ENCODE measurements around the gene ACP2. TPM values are rescaled to one million over a fixed set of nuclear protein-coding genes. Genes with fewer than 3 reads are reported as not detected.

ACP2 gene
- total and polyA plus RNA-seq, 9 donors: 15.6 to 31.8 (median 28.2) TPM

DNA sequence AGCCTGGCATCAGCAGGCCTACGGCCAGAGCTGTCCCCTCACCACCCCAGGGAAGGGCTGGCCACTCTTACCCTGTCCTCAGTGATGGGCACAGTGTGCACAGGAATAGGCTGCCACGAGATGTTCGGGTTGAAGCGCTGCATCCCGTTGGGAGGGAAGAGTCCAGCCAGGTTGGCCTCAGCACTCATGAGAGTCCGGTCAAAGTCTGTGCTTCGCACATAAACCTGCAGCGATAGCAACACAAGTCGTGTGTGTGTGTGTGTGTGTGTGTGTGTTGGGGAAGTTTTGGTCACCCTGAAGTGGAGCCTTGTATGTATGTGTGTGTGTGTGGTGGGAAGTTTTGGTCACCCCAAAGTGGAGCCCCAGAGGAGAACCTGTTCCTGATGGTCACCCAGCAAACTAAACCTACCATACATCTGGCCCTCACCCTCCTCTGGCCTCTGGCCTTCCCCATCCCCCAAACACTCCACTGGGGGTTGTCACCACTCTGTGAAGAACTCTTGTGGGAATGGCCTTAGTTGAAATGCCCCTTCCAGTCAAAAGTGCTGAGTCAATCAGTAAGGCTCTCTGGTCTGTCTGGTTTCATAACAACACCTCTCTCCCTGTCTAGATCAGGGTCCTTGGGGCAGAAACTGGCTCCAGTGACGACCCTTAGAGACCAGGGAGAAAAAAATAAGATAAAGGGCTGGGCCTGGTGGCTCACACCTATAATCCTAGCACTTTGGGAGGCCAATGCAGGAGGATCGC is 2.8 kb downstream of the ACP2 start:
- no peak overlapping the region for H3K4me3 ChIP-seq (ENCODE audit: low read length)
- peaks cover 16% of the 10 kb centered on the region for H3K4me1 ChIP-seq (ENCODE audit: control insufficient read depth, insufficient read depth, low read length)
- WGBS (ENCODE audit: insufficient coverage): 94% methylated on average over 9 of the region's 11 CpGs
- H3K27me3 ChIP-seq (ENCODE audit: control insufficient read depth, insufficient read depth, low read length): no peaks in the 10 kb centered on the region
- no peaks in the 10 kb centered on the region for H3K9me3 ChIP-seq (replicated peaks; ENCODE audit: control insufficient read depth, low read depth, low read length)
- no peak overlapping the region for H3K27ac ChIP-seq (ENCODE audit: low read length)
- peaks cover 60% of the 10 kb centered on the region for H3K36me3 ChIP-seq (ENCODE audit: control insufficient read depth, insufficient read depth, low read length)
- no peak for DNase-seq

- Histone ChIP-seq H3K9me3 (replicated peaks; ENCODE audit: control insufficient read depth, low read depth, low read length) (no peaks in the 10 kb centered on the region), H3K36me3 (ENCODE audit: control insufficient read depth, insufficient read depth, low read length) (peaks cover 68% of the 10 kb centered on the region), H3K27ac (ENCODE audit: low read length) (no peak overlapping the region), H3K27me3 (ENCODE audit: control insufficient read depth, insufficient read depth, low read length) (no peaks in the 10 kb centered on the region), H3K4me3 (ENCODE audit: low read length) (no peak overlapping the region), H3K4me1 (ENCODE audit: control insufficient read depth, insufficient read depth, low read length) (peaks cover 16% of the 10 kb centered on the region)
- WGBS (ENCODE audit: insufficient coverage): 88% methylated on average over 19 of the region's 23 CpGs
- DNase-seq: peak; percentile 58
These were observed 3.9 kb downstream of the ACP2 start for GRCh38 chr11:47244448-47245350.

DNA sequence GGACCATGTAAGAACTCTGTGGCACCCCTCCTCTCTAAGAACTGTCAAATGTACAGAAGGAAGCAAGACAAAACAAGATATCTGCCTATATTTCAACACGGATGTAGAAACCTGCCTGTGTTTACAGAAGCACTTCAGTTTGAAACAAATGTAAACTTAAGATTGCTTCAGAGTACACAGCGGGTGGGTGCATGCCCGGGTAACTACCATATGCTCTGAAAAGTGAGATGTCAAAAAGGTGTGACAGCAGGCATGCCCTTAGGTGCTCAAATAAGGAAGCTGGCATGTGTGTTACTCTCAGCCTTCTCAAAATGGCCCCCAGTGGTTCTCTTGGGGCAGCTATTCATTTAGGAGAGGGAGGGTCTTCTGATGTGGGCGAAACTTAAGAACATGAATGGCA is 5.2 kb downstream of the ACP2 start:
- DNase-seq: no peak
- peaks cover 11% of the 10 kb centered on the region for H3K4me1 ChIP-seq (ENCODE audit: control insufficient read depth, insufficient read depth, low read length)
- WGBS (ENCODE audit: insufficient coverage): 87% methylated on average over 3 of the region's 4 CpGs
- peaks cover 80% of the 10 kb centered on the region for H3K36me3 ChIP-seq (ENCODE audit: control insufficient read depth, insufficient read depth, low read length)
- no peaks in the 10 kb centered on the region for H3K9me3 ChIP-seq (replicated peaks; ENCODE audit: control insufficient read depth, low read depth, low read length)
- no peaks in the 10 kb centered on the region for H3K27me3 ChIP-seq (ENCODE audit: control insufficient read depth, insufficient read depth, low read length)
- no peak overlapping the region for H3K27ac ChIP-seq (ENCODE audit: low read length)
- H3K4me3 ChIP-seq (ENCODE audit: low read length): no peak overlapping the region

DNA sequence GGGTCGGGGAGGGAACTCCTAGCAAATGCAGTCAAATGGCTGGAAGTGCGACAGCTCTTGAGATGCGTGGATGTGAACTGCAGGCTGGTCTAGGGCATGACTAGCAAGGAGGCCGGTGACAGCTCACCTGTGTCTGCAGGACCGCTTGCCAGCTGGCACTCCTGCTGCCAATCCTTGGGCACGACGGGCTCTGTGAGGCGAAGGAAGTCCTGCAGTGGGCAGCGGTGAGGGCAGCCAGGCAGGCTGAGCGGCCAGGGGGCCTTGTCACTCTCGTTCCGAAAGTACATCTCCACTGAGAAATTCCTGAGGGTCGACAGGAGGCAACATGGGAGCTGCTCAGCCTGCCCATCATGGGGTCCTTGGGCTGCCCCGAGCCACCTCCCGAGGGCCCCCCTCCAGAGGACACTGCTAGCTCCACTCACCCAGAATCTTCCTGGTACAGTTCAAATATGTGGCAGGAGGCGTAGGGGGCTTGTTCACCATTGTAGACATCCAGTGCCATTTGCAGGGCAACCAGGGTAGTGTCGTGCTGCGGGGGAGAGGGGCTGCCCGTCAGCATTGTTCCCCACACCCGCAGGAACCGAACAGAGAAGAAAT is 5.9 kb downstream of the ACP2 start:
- 92% methylated on average over 20 of the region's 21 CpGs for WGBS (ENCODE audit: insufficient coverage)
- no peak for DNase-seq
- H3K4me3 ChIP-seq (ENCODE audit: low read length): no peak overlapping the region
- H3K4me1 ChIP-seq (ENCODE audit: control insufficient read depth, insufficient read depth, low read length): peaks cover 6% of the 10 kb centered on the region
- peaks cover 83% of the 10 kb centered on the region for H3K36me3 ChIP-seq (ENCODE audit: control insufficient read depth, insufficient read depth, low read length)
- no peaks in the 10 kb centered on the region for H3K9me3 ChIP-seq (replicated peaks; ENCODE audit: control insufficient read depth, low read depth, low read length)
- H3K27me3 ChIP-seq (ENCODE audit: control insufficient read depth, insufficient read depth, low read length): no peaks in the 10 kb centered on the region
- H3K27ac ChIP-seq (ENCODE audit: low read length): no peak overlapping the region

GRCh38 chr11:47241841-47242301 is 6.7 kb downstream of the ACP2 start:
- Histone ChIP-seq H3K27me3 (ENCODE audit: control insufficient read depth, insufficient read depth, low read length) (no peaks in the 10 kb centered on the region), H3K4me1 (ENCODE audit: control insufficient read depth, insufficient read depth, low read length) (no peaks in the 10 kb centered on the region), H3K9me3 (replicated peaks; ENCODE audit: control insufficient read depth, low read depth, low read length) (no peaks in the 10 kb centered on the region), H3K36me3 (ENCODE audit: control insufficient read depth, insufficient read depth, low read length) (peaks cover 75% of the 10 kb centered on the region), H3K27ac (ENCODE audit: low read length) (no peak overlapping the region), H3K4me3 (ENCODE audit: low read length) (no peak overlapping the region)
- DNase-seq: no peak
- WGBS (ENCODE audit: insufficient coverage): 89% methylated on average over 3 of the region's 3 CpGs

- Histone ChIP-seq H3K27ac (ENCODE audit: low read length) (no peak overlapping the region), H3K27me3 (ENCODE audit: control insufficient read depth, insufficient read depth, low read length) (no peaks in the 10 kb centered on the region), H3K9me3 (replicated peaks; ENCODE audit: control insufficient read depth, low read depth, low read length) (no peaks in the 10 kb centered on the region), H3K4me1 (ENCODE audit: control insufficient read depth, insufficient read depth, low read length) (no peaks in the 10 kb centered on the region), H3K36me3 (ENCODE audit: control insufficient read depth, insufficient read depth, low read length) (peaks cover 58% of the 10 kb centered on the region), H3K4me3 (ENCODE audit: low read length) (no peak overlapping the region)
- DNase-seq: no peak
- WGBS (ENCODE audit: insufficient coverage): 88% methylated on average over 10 of the region's 10 CpGs
These were observed 8.8 kb downstream of the ACP2 start for GRCh38 chr11:47239852-47240251.

GRCh38 chr11:47236482-47236881 is 12.1 kb downstream of the ACP2 start:
- no peak for DNase-seq
- H3K4me3 ChIP-seq (ENCODE audit: low read length): no peak overlapping the region
- WGBS (ENCODE audit: insufficient coverage): no CpG with 5 or more reads among the region's 5 CpGs
- H3K9me3 ChIP-seq (replicated peaks; ENCODE audit: control insufficient read depth, low read depth, low read length): no peaks in the 10 kb centered on the region
- H3K27me3 ChIP-seq (ENCODE audit: control insufficient read depth, insufficient read depth, low read length): no peaks in the 10 kb centered on the region
- no peak overlapping the region for H3K27ac ChIP-seq (ENCODE audit: low read length)
- H3K4me1 ChIP-seq (ENCODE audit: control insufficient read depth, insufficient read depth, low read length): peaks cover 5% of the 10 kb centered on the region
- H3K36me3 ChIP-seq (ENCODE audit: control insufficient read depth, insufficient read depth, low read length): peaks cover 30% of the 10 kb centered on the region

- no peaks in the 10 kb centered on the region for H3K9me3 ChIP-seq (replicated peaks; ENCODE audit: control insufficient read depth, low read depth, low read length)
- peaks cover 5% of the 10 kb centered on the region for H3K4me1 ChIP-seq (ENCODE audit: control insufficient read depth, insufficient read depth, low read length)
- H3K27me3 ChIP-seq (ENCODE audit: control insufficient read depth, insufficient read depth, low read length): no peaks in the 10 kb centered on the region
- H3K27ac ChIP-seq (ENCODE audit: low read length): no peak overlapping the region
- H3K4me3 ChIP-seq (ENCODE audit: low read length): no peak overlapping the region
- 86% methylated on average over 3 of the region's 12 CpGs for WGBS (ENCODE audit: insufficient coverage)
- no peak for DNase-seq
- H3K36me3 ChIP-seq (ENCODE audit: control insufficient read depth, insufficient read depth, low read length): peaks cover 22% of the 10 kb centered on the region
These were observed 13.5 kb downstream of the ACP2 start for GRCh38 chr11:47235163-47235562.

DNA sequence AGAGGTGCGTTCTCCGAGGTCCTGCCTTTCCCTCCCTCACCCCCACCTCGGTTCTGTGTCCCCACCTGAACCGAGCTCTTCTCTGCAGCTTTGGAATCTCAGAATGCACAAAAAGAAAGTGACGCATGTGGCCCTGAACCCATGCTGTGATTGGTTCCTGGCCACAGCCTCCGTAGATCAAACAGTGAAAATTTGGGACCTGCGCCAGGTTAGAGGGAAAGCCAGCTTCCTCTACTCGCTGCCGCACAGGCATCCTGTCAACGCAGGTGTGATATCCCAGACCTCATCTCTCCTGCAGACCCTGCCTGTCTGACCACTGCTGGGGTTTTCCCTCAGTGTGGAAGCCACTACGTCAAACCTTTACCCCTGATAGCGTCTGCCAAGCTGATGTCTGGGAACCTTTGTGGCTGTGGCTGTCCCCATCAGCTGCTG is 13.9 kb downstream of the ACP2 start:
- peak; percentile 38 for DNase-seq
- H3K27ac ChIP-seq (ENCODE audit: low read length): no peak overlapping the region
- H3K4me3 ChIP-seq (ENCODE audit: low read length): no peak overlapping the region
- WGBS (ENCODE audit: insufficient coverage): 48% methylated on average over 12 of the region's 12 CpGs
- H3K9me3 ChIP-seq (replicated peaks; ENCODE audit: control insufficient read depth, low read depth, low read length): no peaks in the 10 kb centered on the region
- no peaks in the 10 kb centered on the region for H3K27me3 ChIP-seq (ENCODE audit: control insufficient read depth, insufficient read depth, low read length)
- peaks cover 17% of the 10 kb centered on the region for H3K36me3 ChIP-seq (ENCODE audit: control insufficient read depth, insufficient read depth, low read length)
- peaks cover 5% of the 10 kb centered on the region for H3K4me1 ChIP-seq (ENCODE audit: control insufficient read depth, insufficient read depth, low read length)

Measured in muscle of leg (tissue), 11 donors.